B cell (primary cell): Measurements from ENCODE around the gene UPK3BL2.
"Not testable (repeated sequence)": the region's sequence is repeated elsewhere in the genome, so short reads cannot be mapped to it uniquely, and the experiment has no call there.

Experiments
- CTCF ChIP-seq: fragments of 200-600 bp; IDR thresholded peaks from one replicate; pipeline ENCODE4 v1.8.0; 2022; ENCODE audit warnings: antibody characterized with exemption, mild to moderate bottlenecking
- EZH2 ChIP-seq: IDR thresholded peaks from 2 replicates; pipeline ENCODE4 v1.6.1; 2012; ENCODE audit warnings: borderline replicate concordance, low read depth, mild to moderate bottlenecking, moderate library complexity, low read length; ENCODE audit not compliant: insufficient read depth, poor library complexity, severe bottlenecking

GRCh38 chr7:102515889-102516288 is 27.6 kb downstream of the UPK3BL2 start:
- not testable (repeated sequence) for TF ChIP-seq CTCF, EZH2
